ENCODE results near the gene TINCR.

Gene TINCR

GRCh38 chr19:5561559-5561958 is 6.2 kb downstream of the TINCR start:
- Mint-ChIP-seq H3K27me3 (peaks cover 19 to 58% of the 10 kb centered on the region in 2 donors), H3K9me3 (no peaks in the 10 kb centered on the region), H3K4me1 (ENCODE audit: low read depth in 2 of 2) (no peaks in the 10 kb centered on the region), H3K27ac (no peak overlapping the region), H3K36me3 (ENCODE audit: insufficient read depth) (peaks cover 5% of the 10 kb centered on the region), H3K4me3 (no peak overlapping the region)
- DNase-seq = no peak
- no peak for ATAC-seq (replicated peaks)

DNA sequence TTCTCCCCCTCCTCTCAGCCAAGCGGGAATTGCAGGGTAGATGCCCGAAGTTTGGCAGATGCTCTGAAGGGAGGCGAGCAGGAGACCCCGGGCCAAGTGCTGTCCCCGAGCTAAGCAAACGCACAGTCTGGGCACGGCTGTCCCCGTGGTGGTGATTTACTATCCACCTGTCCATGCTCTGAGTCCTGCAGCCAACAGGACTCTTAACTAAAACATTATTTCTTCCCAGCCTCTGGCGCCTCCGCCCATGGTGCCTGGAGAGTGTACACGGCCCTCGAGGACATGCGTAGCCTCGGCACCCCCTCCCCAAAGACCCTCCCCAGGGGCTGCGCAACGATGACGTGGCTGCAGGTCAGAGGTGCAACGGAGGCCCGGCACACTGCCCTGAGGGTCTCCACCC is 7.6 kb downstream of the TINCR start:
- Mint-ChIP-seq H3K4me1 (ENCODE audit: low read depth in 2 of 2) (no peaks in the 10 kb centered on the region), H3K36me3 (ENCODE audit: insufficient read depth) (peaks cover 5% of the 10 kb centered on the region), H3K27ac (no peak overlapping the region), H3K27me3 (peaks cover 21 to 61% of the 10 kb centered on the region in 2 donors), H3K9me3 (no peaks in the 10 kb centered on the region), H3K4me3 (no peak overlapping the region)
- no peak for ATAC-seq (replicated peaks)
- no peak for DNase-seq

- DNase-seq = no peak
- Mint-ChIP-seq H3K9me3 (no peaks in the 10 kb centered on the region), H3K27ac (no peak overlapping the region), H3K27me3 (peaks cover 21 to 61% of the 10 kb centered on the region in 2 donors), H3K4me3 (no peak overlapping the region), H3K4me1 (ENCODE audit: low read depth in 2 of 2) (no peaks in the 10 kb centered on the region), H3K36me3 (ENCODE audit: insufficient read depth) (peaks cover 5% of the 10 kb centered on the region)
- no peak for ATAC-seq (replicated peaks)
Observed at GRCh38 chr19:5559804-5560133, 8.0 kb downstream of the TINCR start.

GRCh38 chr19:5558101-5558621 is 9.6 kb downstream of the TINCR start:
- DNase-seq (no peak), ATAC-seq (replicated peaks) (no peak)
- H3K4me3 Mint-ChIP-seq = no peak overlapping the region

GRCh38 chr19:5557691-5558090 is 10.1 kb downstream of the TINCR start:
- H3K4me1 Mint-ChIP-seq (ENCODE audit: low read depth in 2 of 2) = no peaks in the 10 kb centered on the region
- no peak overlapping the region for H3K27ac Mint-ChIP-seq
- no peak for ATAC-seq (replicated peaks)
- H3K27me3 Mint-ChIP-seq = peaks cover 21 to 53% of the 10 kb centered on the region in 2 donors
- H3K36me3 Mint-ChIP-seq (ENCODE audit: insufficient read depth) = peaks cover 8% of the 10 kb centered on the region
- H3K4me3 Mint-ChIP-seq = no peak overlapping the region
- H3K9me3 Mint-ChIP-seq = no peaks in the 10 kb centered on the region
- no peak for DNase-seq

More at GRCh38 chr19:5558101-5558621, 9.6 kb downstream of the TINCR start:
- Mint-ChIP-seq H3K36me3 (ENCODE audit: insufficient read depth) (peaks cover 8% of the 10 kb centered on the region), H3K27me3 (peaks cover 21 to 57% of the 10 kb centered on the region in 2 donors), H3K9me3 (no peaks in the 10 kb centered on the region), H3K27ac (no peak overlapping the region), H3K4me1 (ENCODE audit: low read depth in 2 of 2) (no peaks in the 10 kb centered on the region)

- no peaks in the 10 kb centered on the region for H3K9me3 Mint-ChIP-seq
- H3K4me3 Mint-ChIP-seq = no peak overlapping the region
- DNase-seq (no peak), ATAC-seq (replicated peaks) (no peak)
- H3K27me3 Mint-ChIP-seq = peaks cover 44 to 50% of the 10 kb centered on the region in 2 donors
- H3K27ac Mint-ChIP-seq = no peak overlapping the region
- H3K4me1 Mint-ChIP-seq (ENCODE audit: low read depth in 2 of 2) = no peaks in the 10 kb centered on the region
- peaks cover 3% of the 10 kb centered on the region for H3K36me3 Mint-ChIP-seq (ENCODE audit: insufficient read depth)
Observed at GRCh38 chr19:5554828-5555227, 12.9 kb downstream of the TINCR start.

- H3K36me3 Mint-ChIP-seq (ENCODE audit: insufficient read depth) = peaks cover 3% of the 10 kb centered on the region
- no peaks in the 10 kb centered on the region for H3K4me1 Mint-ChIP-seq (ENCODE audit: low read depth in 2 of 2)
Observed at GRCh38 chr19:5553892-5554291, 13.9 kb downstream of the TINCR start.

DNA sequence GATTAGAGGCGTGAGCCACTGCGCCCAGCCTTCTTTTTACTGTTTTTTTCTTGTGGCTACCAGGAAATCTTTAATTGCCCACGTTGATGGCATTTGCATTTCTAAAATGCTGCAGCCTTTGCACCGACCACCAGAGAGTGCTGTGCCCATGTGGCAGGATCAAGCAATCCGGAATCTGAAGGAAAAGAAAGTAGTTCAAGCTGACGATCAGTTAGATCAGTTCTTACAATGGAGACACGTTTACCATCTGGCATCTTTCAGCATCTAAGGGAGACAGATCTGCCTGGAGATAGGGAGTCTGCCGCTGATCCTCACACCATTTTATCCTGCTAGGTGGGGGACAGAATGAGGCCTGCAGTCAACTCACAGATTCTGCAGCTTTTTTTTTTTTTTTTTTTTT is 19.9 kb downstream of the TINCR start:
- H3K27me3 Mint-ChIP-seq = peaks cover 30 to 46% of the 10 kb centered on the region in 2 donors
- H3K27ac Mint-ChIP-seq = no peak overlapping the region
- no peaks in the 10 kb centered on the region for H3K36me3 Mint-ChIP-seq (ENCODE audit: insufficient read depth)

More at GRCh38 chr19:5553892-5554291, 13.9 kb downstream of the TINCR start:
- Mint-ChIP-seq H3K4me3 (no peak overlapping the region), H3K27ac (no peak overlapping the region), H3K9me3 (no peaks in the 10 kb centered on the region), H3K27me3 (peaks cover 51 to 58% of the 10 kb centered on the region in 2 donors)
- ATAC-seq (replicated peaks) = no peak
- DNase-seq = no peak

GRCh38 chr19:5545984-5546383 is 21.8 kb downstream of the TINCR start:
- DNase-seq (no peak), ATAC-seq (replicated peaks) (no peak)
- H3K4me3 Mint-ChIP-seq = no peak overlapping the region
- H3K27ac Mint-ChIP-seq = no peak overlapping the region
- H3K9me3 Mint-ChIP-seq = no peaks in the 10 kb centered on the region
- no peaks in the 10 kb centered on the region for H3K4me1 Mint-ChIP-seq (ENCODE audit: low read depth in 2 of 2)
- no peaks in the 10 kb centered on the region for H3K36me3 Mint-ChIP-seq (ENCODE audit: insufficient read depth)
- H3K27me3 Mint-ChIP-seq = peaks cover 19 to 35% of the 10 kb centered on the region in 2 donors

More for the DNA sequence above, 19.9 kb downstream of the TINCR start:
- Mint-ChIP-seq H3K4me1 (ENCODE audit: low read depth in 2 of 2) (no peaks in the 10 kb centered on the region), H3K9me3 (no peaks in the 10 kb centered on the region), H3K4me3 (no peak overlapping the region)
- DNase-seq (no peak), ATAC-seq (replicated peaks) (no peak)

DNA sequence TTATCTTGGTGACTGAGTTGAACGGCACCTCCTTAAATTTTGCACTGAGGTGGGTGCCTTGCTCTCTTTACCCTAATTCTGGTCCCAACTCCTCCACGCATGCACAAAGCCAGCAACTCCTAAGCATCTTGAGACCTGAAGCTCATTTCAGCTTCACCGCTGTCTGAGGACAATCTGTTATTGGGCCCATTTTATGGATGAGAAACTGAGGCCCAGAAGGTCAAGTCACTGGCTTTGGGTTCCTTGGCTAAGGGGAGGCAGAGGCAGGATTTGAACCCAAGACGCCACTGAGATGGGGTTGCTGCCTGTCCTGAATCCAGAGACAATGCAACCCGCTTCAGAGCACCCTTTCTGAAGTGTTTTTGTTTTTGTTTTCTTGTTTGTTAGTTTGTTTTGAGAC is 22.7 kb downstream of the TINCR start:
- no peaks in the 10 kb centered on the region for H3K9me3 Mint-ChIP-seq
- peaks cover 14 to 32% of the 10 kb centered on the region in 2 donors for H3K27me3 Mint-ChIP-seq

GRCh38 chr19:5542665-5543064 is 25.1 kb downstream of the TINCR start:
- Mint-ChIP-seq H3K4me3 (no peak overlapping the region), H3K4me1 (ENCODE audit: low read depth in 2 of 2) (no peaks in the 10 kb centered on the region), H3K36me3 (ENCODE audit: insufficient read depth) (no peaks in the 10 kb centered on the region), H3K27ac (no peak overlapping the region), H3K27me3 (peaks cover 16 to 42% of the 10 kb centered on the region in 2 donors), H3K9me3 (no peaks in the 10 kb centered on the region)
- no peak for DNase-seq
- no peak for ATAC-seq (replicated peaks)

More for the DNA sequence above, 22.7 kb downstream of the TINCR start:
- DNase-seq = no peak
- H3K27ac Mint-ChIP-seq = no peak overlapping the region
- H3K4me1 Mint-ChIP-seq (ENCODE audit: low read depth in 2 of 2) = no peaks in the 10 kb centered on the region
- H3K4me3 Mint-ChIP-seq = no peak overlapping the region
- no peaks in the 10 kb centered on the region for H3K36me3 Mint-ChIP-seq (ENCODE audit: insufficient read depth)
- no peak for ATAC-seq (replicated peaks)

DNA sequence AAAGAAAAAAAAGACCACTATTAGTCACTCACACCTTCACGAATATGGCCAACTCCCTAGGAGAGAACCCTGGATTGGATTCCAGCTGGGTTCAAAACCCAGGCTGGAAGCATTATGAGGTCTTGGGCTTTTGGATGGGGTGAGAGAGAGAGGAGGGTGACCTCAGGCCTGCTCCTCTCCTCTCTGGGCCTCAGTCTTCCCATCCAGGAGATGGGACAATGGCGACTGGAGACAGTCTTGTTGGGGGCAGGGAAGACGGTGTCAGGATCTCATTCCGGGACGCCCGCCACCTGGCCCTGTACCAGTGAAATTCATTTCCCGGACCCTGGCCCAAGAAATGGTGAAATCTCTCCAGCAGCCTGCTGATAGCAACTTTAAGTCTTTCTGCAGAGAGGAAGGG is 26.3 kb downstream of the TINCR start:
- no peaks in the 10 kb centered on the region for H3K36me3 Mint-ChIP-seq (ENCODE audit: insufficient read depth)
- no peaks in the 10 kb centered on the region for H3K9me3 Mint-ChIP-seq
- no peak overlapping the region for H3K4me3 Mint-ChIP-seq
- H3K27me3 Mint-ChIP-seq = peaks cover 18 to 44% of the 10 kb centered on the region in 2 donors
- no peak overlapping the region for H3K27ac Mint-ChIP-seq
- ATAC-seq (replicated peaks) (no peak), DNase-seq (no peak)
- no peaks in the 10 kb centered on the region for H3K4me1 Mint-ChIP-seq (ENCODE audit: low read depth in 2 of 2)

- no peaks in the 10 kb centered on the region for H3K36me3 Mint-ChIP-seq (ENCODE audit: insufficient read depth)
- H3K9me3 Mint-ChIP-seq = peaks cover 0 to 3% of the 10 kb centered on the region in 2 donors
- peaks cover 25 to 46% of the 10 kb centered on the region in 2 donors for H3K27me3 Mint-ChIP-seq
- no peaks in the 10 kb centered on the region for H3K4me1 Mint-ChIP-seq (ENCODE audit: low read depth in 2 of 2)
- DNase-seq (no peak), ATAC-seq (replicated peaks) (no peak)
- no peak overlapping the region for H3K4me3 Mint-ChIP-seq
- H3K27ac Mint-ChIP-seq = no peak overlapping the region
Observed at GRCh38 chr19:5540208-5540607, 27.5 kb downstream of the TINCR start.

DNA sequence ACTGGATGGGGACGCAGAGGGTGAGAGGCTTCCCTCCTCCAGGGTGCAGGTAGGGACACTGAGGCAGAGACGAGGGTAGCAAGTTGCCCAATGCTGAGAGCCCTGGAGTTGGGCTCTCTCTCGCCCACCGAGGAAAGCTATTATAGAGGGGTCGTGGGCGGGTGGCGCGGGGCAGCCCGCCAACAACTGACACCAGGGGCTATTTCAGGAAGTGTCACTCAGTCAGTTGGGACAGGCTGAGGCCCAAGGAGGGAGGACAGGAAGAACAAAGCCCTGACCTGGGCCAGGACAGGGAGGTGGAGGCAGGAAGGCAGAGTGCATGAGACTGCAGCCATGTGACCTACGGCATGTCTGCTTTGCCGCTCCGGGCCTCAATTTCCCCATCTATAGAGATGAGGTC is 29.9 kb downstream of the TINCR start:
- peaks cover 25 to 56% of the 10 kb centered on the region in 2 donors for H3K27me3 Mint-ChIP-seq
- ATAC-seq (replicated peaks) = no peak
- peaks cover 3 to 10% of the 10 kb centered on the region in 2 donors for H3K9me3 Mint-ChIP-seq
- DNase-seq = no peak
- H3K4me3 Mint-ChIP-seq = no peak overlapping the region
- no peak overlapping the region for H3K27ac Mint-ChIP-seq
- H3K4me1 Mint-ChIP-seq (ENCODE audit: low read depth in 2 of 2) = no peaks in the 10 kb centered on the region
- H3K36me3 Mint-ChIP-seq (ENCODE audit: insufficient read depth) = no peaks in the 10 kb centered on the region

Data from effector memory CD8-positive, alpha-beta T cell (primary cell).